T-helper 2 cell treated with Interferon-gamma antibody and Interleukin-4, amounts not matched to agents 5 μg/mL and 100 μg/mL, for 36 hours (primary cell): ENCODE measurements around the gene CMC1.

Source experiments
- DNase-seq: peaks from one replicate; pipeline ENCODE4 v3.0.0; 2021; ENCODE audit warnings: low spot score
- H3K27ac Mint-ChIP-seq: one replicate; pipeline ENCODE4 v1.8.0; 2021; ENCODE audit warnings: mild to moderate bottlenecking, mixed read lengths
- H3K27me3 Mint-ChIP-seq: one replicate; pipeline ENCODE4 v1.8.0; 2021; ENCODE audit warnings: low read depth, mixed read lengths
- H3K36me3 Mint-ChIP-seq: one replicate; pipeline ENCODE4 v1.8.0; 2021; ENCODE audit warnings: low read depth, mixed read lengths
- H3K4me1 Mint-ChIP-seq: one replicate; pipeline ENCODE4 v1.8.0; 2021; ENCODE audit warnings: low read depth, mixed read lengths
- H3K4me3 Mint-ChIP-seq: one replicate; pipeline ENCODE4 v1.8.0; 2022; ENCODE audit warnings: mild to moderate bottlenecking, moderate library complexity, mixed read lengths
- H3K9me3 Mint-ChIP-seq: one replicate; pipeline ENCODE4 v1.8.0; 2021; ENCODE audit warnings: mixed read lengths

The CMC1 gene

DNA sequence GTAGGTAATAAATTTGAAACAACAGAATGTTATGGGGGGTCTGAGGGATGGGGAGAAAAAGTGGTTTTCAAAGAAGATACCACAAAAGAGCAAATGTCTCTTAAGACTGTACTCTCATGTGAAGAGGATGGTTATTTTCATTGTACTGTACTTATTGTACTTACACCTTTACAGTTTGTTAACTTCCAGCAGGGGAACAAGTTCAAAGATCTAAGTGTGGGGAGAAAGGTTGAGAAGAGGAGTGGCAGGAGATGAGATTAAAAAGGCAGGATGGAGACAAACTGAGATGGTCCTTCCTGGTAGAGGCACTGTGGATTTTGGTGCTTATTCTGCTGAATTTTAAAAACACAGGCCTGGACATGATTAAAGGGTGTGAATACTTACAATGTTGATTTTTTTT lies 101.7 kb downstream of the CMC1 start:
- DNase-seq: no peak
- Mint-ChIP-seq H3K27me3 (no peaks in the 10 kb centered on the region), H3K4me1 (peaks cover 35% of the 10 kb centered on the region), H3K4me3 (no peak overlapping the region), H3K9me3 (no peaks in the 10 kb centered on the region), H3K36me3 (peaks cover 27% of the 10 kb centered on the region), H3K27ac (no peak overlapping the region)

DNA sequence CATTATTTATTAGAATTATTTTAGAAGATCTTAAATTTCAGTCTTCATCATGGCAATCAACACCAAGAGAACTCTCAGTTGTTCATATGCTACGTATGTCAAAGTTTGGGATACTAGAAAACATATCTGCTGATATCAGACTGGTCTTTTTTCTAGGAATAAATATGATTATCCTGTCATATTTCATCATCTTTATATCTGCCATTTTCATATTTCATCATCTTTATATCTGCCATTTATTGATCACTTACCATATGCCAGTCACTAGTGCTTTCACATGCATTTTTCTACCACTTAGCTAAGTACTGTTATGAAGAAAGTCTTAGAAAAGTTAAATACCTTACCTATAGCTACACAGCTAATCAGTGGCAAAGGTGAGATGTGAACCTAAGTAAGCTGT lies 104.3 kb downstream of the CMC1 start:
- no peak for DNase-seq
- H3K27ac Mint-ChIP-seq: no peak overlapping the region
- H3K9me3 Mint-ChIP-seq: no peaks in the 10 kb centered on the region
- H3K4me1 Mint-ChIP-seq: peaks cover 48% of the 10 kb centered on the region
- H3K36me3 Mint-ChIP-seq: peaks cover 20% of the 10 kb centered on the region
- H3K4me3 Mint-ChIP-seq: no peak overlapping the region
- no peaks in the 10 kb centered on the region for H3K27me3 Mint-ChIP-seq

DNA sequence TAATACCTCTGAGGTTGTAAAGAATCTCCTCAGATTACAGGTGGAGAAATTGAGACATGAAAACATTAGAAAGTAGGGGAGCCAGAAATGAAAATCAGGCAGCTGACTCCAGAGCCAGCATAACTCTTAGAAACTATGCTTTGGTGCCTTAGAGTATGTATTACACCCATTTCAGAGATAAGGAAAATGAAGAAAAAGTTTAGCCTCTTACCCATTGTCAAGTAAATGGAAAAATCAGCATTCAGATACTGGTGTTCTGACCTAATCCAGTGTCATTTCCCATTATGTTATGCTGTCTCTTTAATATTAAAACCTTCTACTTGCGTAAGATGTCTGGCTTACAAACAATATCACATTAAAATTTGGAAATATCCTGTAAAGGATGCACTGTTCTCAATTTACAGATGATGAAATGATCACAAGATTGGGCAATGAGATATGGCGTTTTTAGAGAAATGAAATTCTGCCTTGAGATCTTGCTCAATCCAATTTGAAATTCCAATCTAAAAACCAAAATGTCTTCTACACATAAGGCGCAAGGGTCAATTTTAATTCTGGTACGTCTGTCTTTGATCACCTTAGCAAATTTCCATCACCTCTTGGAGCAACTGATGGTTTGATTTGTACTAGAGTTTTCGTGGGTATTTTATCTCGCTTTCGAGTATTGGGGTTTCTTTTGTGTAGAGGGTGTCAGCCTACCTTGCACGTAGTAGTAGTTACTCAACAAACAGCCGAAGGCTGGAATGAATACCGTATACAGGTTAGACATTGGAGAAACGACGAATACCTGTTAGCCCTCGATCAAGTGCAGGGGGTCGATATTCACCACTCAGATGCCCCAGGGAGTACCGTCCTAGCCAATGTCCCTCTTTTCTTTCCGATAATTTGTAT lies 106.2 kb downstream of the CMC1 start:
- peak overlapping the region; percentile 98 for H3K4me3 Mint-ChIP-seq
- peak overlapping the region; percentile 95 for H3K27ac Mint-ChIP-seq
- H3K9me3 Mint-ChIP-seq: peaks cover 5% of the 10 kb centered on the region
- peaks cover 55% of the 10 kb centered on the region for H3K4me1 Mint-ChIP-seq
- H3K27me3 Mint-ChIP-seq: no peaks in the 10 kb centered on the region
- H3K36me3 Mint-ChIP-seq: peaks cover 34% of the 10 kb centered on the region
- DNase-seq: peak; percentile 8

DNA sequence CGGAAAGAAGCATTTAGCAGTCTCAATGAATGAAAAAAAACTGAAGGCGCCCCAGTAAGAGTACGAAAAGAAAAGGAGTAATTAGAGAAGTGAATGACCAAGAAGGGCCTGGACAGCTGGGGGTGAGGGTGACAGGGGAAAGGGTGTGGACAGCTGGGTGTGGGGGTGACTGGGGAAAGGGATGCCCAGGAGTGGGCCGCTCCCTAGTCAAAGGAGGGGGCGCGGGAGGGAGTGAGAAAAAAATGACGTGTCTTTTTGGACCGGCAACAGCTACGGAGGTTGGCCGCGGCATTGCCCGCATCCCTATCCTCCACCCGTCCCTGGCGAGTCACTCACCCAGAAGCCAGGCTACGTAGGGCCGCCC lies 106.8 kb downstream of the CMC1 start:
- peaks cover 5% of the 10 kb centered on the region for H3K9me3 Mint-ChIP-seq
- no peaks in the 10 kb centered on the region for H3K27me3 Mint-ChIP-seq
- H3K4me3 Mint-ChIP-seq: peak overlapping the region; percentile 98
- H3K4me1 Mint-ChIP-seq: peaks cover 50% of the 10 kb centered on the region
- peaks cover 33% of the 10 kb centered on the region for H3K36me3 Mint-ChIP-seq
- H3K27ac Mint-ChIP-seq: peak overlapping the region; percentile 95
- DNase-seq: no peak

DNA sequence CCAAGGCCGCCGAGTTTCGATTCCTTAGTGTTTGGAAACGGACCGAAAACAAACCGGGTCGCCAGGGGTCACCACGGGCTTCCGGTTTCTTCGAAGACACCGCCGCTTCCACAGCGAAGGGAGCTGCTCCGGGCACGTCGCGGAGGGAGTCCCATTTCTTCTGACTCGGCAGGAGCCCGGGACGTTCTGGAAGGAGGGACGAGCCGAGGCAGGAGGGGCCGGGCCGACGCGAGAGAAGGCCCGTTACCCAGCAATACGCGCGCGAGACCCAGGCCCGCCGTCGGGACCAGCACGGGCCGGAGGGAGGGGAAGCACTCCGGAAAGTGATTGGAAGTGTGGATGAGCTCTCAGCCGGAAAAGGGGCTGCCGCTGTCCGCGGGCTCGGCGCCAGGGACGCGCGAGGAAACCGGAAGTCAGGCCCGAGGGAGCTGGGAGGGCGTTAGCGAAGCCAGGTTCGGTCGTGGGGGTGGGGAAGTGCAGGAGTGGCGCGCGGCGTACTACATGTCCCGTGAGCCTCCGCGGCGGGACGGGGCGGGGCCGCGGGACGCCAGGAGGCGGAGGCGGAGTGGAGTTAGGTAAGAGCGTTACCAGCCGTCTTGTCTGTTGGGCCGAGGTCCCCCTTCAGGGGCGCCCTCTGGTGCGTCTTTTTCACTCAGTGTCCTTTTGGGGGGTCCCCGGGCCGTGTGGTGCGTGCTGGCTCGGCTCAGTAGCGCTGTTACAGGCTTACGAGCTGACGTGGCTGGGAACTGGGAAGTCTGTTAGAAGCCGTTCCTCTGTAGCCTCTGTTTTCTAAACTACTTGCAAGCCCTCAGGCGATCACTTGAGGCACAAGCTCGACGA lies 107.4 kb downstream of the CMC1 start, which contains the start of the genes AZI2 and ZCWPW2:
Gene AZI2, minus strand, starts transcription at position 196 of the 840 bp plus-strand sequence. CDS start 8,207 bp downstream, outside the sequence.
Gene ZCWPW2, plus strand, starts transcription at position 93 of the 840 bp plus-strand sequence. CDS start 64,348 bp downstream, outside the sequence.
- Mint-ChIP-seq H3K9me3 (peaks cover 10% of the 10 kb centered on the region), H3K27me3 (no peaks in the 10 kb centered on the region), H3K27ac (peak within 1 kb of the TSS; percentile 95), H3K4me1 (peaks cover 49% of the 10 kb centered on the region), H3K36me3 (peaks cover 38% of the 10 kb centered on the region), H3K4me3 (peak within 1 kb of the TSS; percentile 98)
- DNase-seq: peak; percentile 93

DNA sequence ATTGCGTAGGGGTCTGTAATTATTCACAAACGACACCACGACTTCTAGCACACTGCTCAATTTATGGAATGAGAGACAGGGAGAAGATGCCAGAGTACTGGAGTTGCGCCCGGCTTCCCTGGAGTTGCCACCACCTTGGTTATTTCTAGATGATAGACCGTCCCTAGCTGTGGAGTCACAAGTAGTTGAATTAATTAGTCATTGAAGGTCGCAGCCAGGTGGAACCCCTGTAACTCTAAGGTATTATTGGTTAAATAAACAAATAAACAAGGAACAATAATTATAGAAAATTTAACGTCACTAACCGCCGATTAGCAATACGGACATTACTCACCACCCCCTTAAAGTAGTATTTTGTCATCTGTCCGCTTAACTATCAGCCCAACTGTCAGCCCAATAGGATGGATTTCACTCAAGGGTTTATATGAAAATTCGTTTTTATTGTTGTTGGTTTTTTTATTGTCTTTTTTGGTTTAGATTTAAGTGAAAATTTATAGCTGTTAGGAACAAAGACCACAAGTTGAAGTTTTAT lies 108.1 kb downstream of the CMC1 start:
- DNase-seq: no peak
- Mint-ChIP-seq H3K9me3 (peaks cover 14% of the 10 kb centered on the region), H3K36me3 (peaks cover 41% of the 10 kb centered on the region), H3K4me3 (peak overlapping the region; percentile 98), H3K27me3 (no peaks in the 10 kb centered on the region), H3K27ac (peak overlapping the region; percentile 95), H3K4me1 (peaks cover 49% of the 10 kb centered on the region)
